B cell (primary cell): ENCODE results near the gene ELFN1. TPM values are rescaled to one million over a fixed set of nuclear protein-coding genes. Genes with fewer than 3 reads are reported as not detected.

Experiments
- ATAC-seq: fragments of 200-7000 bp; cut with Tn5 transposase; one replicate; pipeline ENCODE4 v1.10.0; 2021; ENCODE audit warnings: low read depth, mild to moderate bottlenecking, moderate number of reproducible peaks, moderate library complexity
- CTCF ChIA-PET: fragments of 350-600 bp; sonication (Branson Sonifier 250); formaldehyde crosslinking; loops from one replicate; lab custom pipeline; 2021; ENCODE audit warnings: antibody characterized with exemption, inconsistent platforms; lab: Charles Lee
- POLR2A ChIA-PET: fragments of 350-600 bp; sonication (Branson Sonifier 250); formaldehyde crosslinking; loops from one replicate; lab custom pipeline; 2021; ENCODE audit warnings: antibody characterized with exemption; lab: Charles Lee
- DNase-seq: peaks from one replicate; pipeline ENCODE4 v3.0.0; 2013
- H2AFZ ChIP-seq: 2 replicates; pipeline ENCODE4 v1.6.1; 2012; ENCODE audit warnings: mild to moderate bottlenecking, low read depth, low read length; ENCODE audit not compliant: insufficient read depth, poor library complexity, severe bottlenecking
- H3K27ac ChIP-seq, 2 donors: 1 replicate in 1 of 2; 2 replicates in 1 of 2; pipeline ENCODE4 v1.5.1; 2012 to 2013; ENCODE audit warnings: low read length in 2 of 2, mild to moderate bottlenecking in 2 of 2, moderate library complexity in 1 of 2
- H3K27me3 ChIP-seq, 4 experiments: fragments of 200-600 bp in 1 of 4; sonication (generic) in 1 of 4; replicated peaks in 1 of 4; 1 replicate in 2 of 4; 2 replicates in 2 of 4; pipeline versions ENCODE4 v1.6.1 to v1.7.0; 2013 to 2016; ENCODE audit warnings: low read length in 3 of 4, mild to moderate bottlenecking in 2 of 4, mixed read lengths in 1 of 4, moderate library complexity in 1 of 4; ENCODE audit not compliant: insufficient read depth in 4 of 4, control insufficient read depth in 3 of 4; ENCODE audit errors: control extremely low read depth in 1 of 4
- H3K36me3 ChIP-seq, 2 experiments: replicated peaks in 1 of 2; 1 replicate in 1 of 2; 2 replicates in 1 of 2; pipeline versions ENCODE4 v1.6.1 to v1.7.1; 2013; ENCODE audit warnings: low read length in 1 of 2; ENCODE audit not compliant: insufficient read depth in 2 of 2, control insufficient read depth in 1 of 2; ENCODE audit errors: control extremely low read depth in 1 of 2, extremely low read depth in 1 of 2
- H3K4me1 ChIP-seq, 2 donors: fragments of 200-600 bp in 1 of 2; sonication (generic) in 1 of 2; 1 replicate in 1 of 2; 2 replicates in 1 of 2; pipeline versions ENCODE4 v1.5.1 to v1.6.1; 2013 to 2017; ENCODE audit warnings: low read length in 2 of 2; ENCODE audit not compliant: control insufficient read depth in 2 of 2, insufficient read depth in 2 of 2
- H3K4me2 ChIP-seq: replicated peaks from 2 replicates; pipeline ENCODE3; 2012; ENCODE audit warnings: mild to moderate bottlenecking, low read depth, low read length; ENCODE audit not compliant: poor library complexity, severe bottlenecking
- H3K4me3 ChIP-seq, 5 experiments: fragments of 200-600 bp in 1 of 5; sonication (generic) in 1 of 5; 1 replicate in 3 of 5; 2 replicates in 2 of 5; pipeline versions ENCODE4 v1.5.1 to v1.7.0; 2011 to 2016; ENCODE audit warnings: low read length in 4 of 5, mild to moderate bottlenecking in 4 of 5, low read depth in 2 of 5, control low read depth in 1 of 5, moderate library complexity in 1 of 5; ENCODE audit not compliant: insufficient read depth in 1 of 5; ENCODE audit errors: control extremely low read depth in 1 of 5, extremely low read depth in 1 of 5
- H3K79me2 ChIP-seq: fragments of 200-600 bp; sonication (generic); one replicate; pipeline ENCODE4 v1.6.0; 2016; ENCODE audit warnings: low read length; ENCODE audit not compliant: control insufficient read depth, insufficient read depth
- H3K9ac ChIP-seq: fragments of 200-600 bp; sonication (generic); 2 replicates; pipeline ENCODE4 v1.6.1; 2017; ENCODE audit warnings: mild to moderate bottlenecking, low read length, moderate library complexity
- H3K9me3 ChIP-seq, 3 donors: one replicate each; pipeline versions ENCODE4 v1.6.1 to v1.7.1; 2013; ENCODE audit warnings: low read length in 2 of 3; ENCODE audit not compliant: control insufficient read depth in 2 of 3, insufficient read depth in 1 of 3; ENCODE audit errors: control extremely low read depth in 1 of 3
- H4K20me1 ChIP-seq: 2 replicates; pipeline ENCODE4 v1.6.0; 2012; ENCODE audit warnings: mild to moderate bottlenecking, low read length; ENCODE audit not compliant: insufficient read depth, control insufficient read depth, poor library complexity, severe bottlenecking
- H3K27ac Mint-ChIP-seq: one replicate; pipeline ENCODE4 v1.8.0; 2021; ENCODE audit warnings: mixed read lengths
- H3K27me3 Mint-ChIP-seq: one replicate; pipeline ENCODE4 v1.8.0; 2021; ENCODE audit warnings: mixed read lengths
- H3K4me1 Mint-ChIP-seq: one replicate; pipeline ENCODE4 v1.8.0; 2021; ENCODE audit warnings: mixed read lengths
- H3K4me3 Mint-ChIP-seq: one replicate; pipeline ENCODE4 v1.8.0; 2021; ENCODE audit warnings: mixed read lengths
- H3K9me3 Mint-ChIP-seq: one replicate; pipeline ENCODE4 v1.8.0; 2022; ENCODE audit warnings: mixed read lengths; ENCODE audit not compliant: insufficient read depth
- EZH2 ChIP-seq: IDR thresholded peaks from 2 replicates; pipeline ENCODE4 v1.6.1; 2012; ENCODE audit warnings: borderline replicate concordance, low read depth, mild to moderate bottlenecking, moderate library complexity, low read length; ENCODE audit not compliant: insufficient read depth, poor library complexity, severe bottlenecking
- WGBS: methylation state at CpG from one replicate; pipeline ENCODE4 v1.1.5; 2013; ENCODE audit warnings: missing lambda C conversion rate; ENCODE audit not compliant: insufficient coverage; 5-methylcytosine and 5-hydroxymethylcytosine counted together
- intact Hi-C: fragments of 100-400 bp; cut with micrococcal nuclease; formaldehyde crosslinking; loops from one replicate; pipeline ENCODE4 v1.10.0; 2022
- polyA plus RNA-seq: library from polyadenylated mRNA; depleted of rRNA; stranded (reverse); fragments of >200 nt; gene quantifications from 2 replicates; pipeline ENCODE4 v1.2.3, GENCODE V29; 2012
- total RNA-seq, 2 donors: library from RNA; stranded (reverse); fragments of 120-200 nt in 1 of 2; gene quantifications; 1 replicate in 1 of 2; 2 replicates in 1 of 2; pipeline versions ENCODE4 v1.2.3 to v1.2.4, GENCODE V29; 2013 to 2022
- TF ChIP-seq, protein P1 (sequence below): fragments of 200-600 bp; IDR thresholded peaks from one replicate; pipeline ENCODE4 v1.8.0; 2022; ENCODE audit warnings: antibody characterized with exemption, mild to moderate bottlenecking

The ELFN1 gene
- total and polyA plus RNA-seq, 2 donors (not counting 1 experiment from before 2014, with no cell fraction given): 0.12 TPM; not detected in 1

- WGBS: 90% methylated on average over 20 of the region's 23 CpGs
- Histone ChIP-seq H4K20me1 (no peaks in the 10 kb centered on the region), H2AFZ (no peak overlapping the region), H3K36me3 (no peaks in the 10 kb centered on the region), H3K27me3 (peaks cover 0 to 22% (median 2%) of the 10 kb centered on the region in 4 experiments), H3K4me3 (no peak overlapping the region), H3K27ac (no peak overlapping the region), H3K79me2 (no peaks in the 10 kb centered on the region), H3K4me1 (peaks cover 0 to 3% of the 10 kb centered on the region in 2 donors), H3K4me2 (no peak overlapping the region), H3K9me3 (no peaks in the 10 kb centered on the region), H3K9ac (no peak overlapping the region)
- no peak overlapping the region for H3K27ac Mint-ChIP-seq
- H3K27me3 Mint-ChIP-seq: peaks cover 25% of the 10 kb centered on the region
- ATAC-seq (no peak), DNase-seq (no peak)
- POLR2A ChIA-PET: no interaction called here
- H3K4me3 Mint-ChIP-seq: no peak overlapping the region
- no peaks in the 10 kb centered on the region for H3K9me3 Mint-ChIP-seq
- intact Hi-C loops: no loop called here
- CTCF ChIA-PET: no interaction called here
- H3K4me1 Mint-ChIP-seq: no peaks in the 10 kb centered on the region
- no peak for TF ChIP-seq EZH2
- TF ChIP-seq, protein P1, sequence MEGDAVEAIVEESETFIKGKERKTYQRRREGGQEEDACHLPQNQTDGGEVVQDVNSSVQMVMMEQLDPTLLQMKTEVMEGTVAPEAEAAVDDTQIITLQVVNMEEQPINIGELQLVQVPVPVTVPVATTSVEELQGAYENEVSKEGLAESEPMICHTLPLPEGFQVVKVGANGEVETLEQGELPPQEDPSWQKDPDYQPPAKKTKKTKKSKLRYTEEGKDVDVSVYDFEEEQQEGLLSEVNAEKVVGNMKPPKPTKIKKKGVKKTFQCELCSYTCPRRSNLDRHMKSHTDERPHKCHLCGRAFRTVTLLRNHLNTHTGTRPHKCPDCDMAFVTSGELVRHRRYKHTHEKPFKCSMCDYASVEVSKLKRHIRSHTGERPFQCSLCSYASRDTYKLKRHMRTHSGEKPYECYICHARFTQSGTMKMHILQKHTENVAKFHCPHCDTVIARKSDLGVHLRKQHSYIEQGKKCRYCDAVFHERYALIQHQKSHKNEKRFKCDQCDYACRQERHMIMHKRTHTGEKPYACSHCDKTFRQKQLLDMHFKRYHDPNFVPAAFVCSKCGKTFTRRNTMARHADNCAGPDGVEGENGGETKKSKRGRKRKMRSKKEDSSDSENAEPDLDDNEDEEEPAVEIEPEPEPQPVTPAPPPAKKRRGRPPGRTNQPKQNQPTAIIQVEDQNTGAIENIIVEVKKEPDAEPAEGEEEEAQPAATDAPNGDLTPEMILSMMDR: no peak
Measured at GRCh38 chr7:1644341-1645070, 25.6 kb upstream of the ELFN1 start.

DNA sequence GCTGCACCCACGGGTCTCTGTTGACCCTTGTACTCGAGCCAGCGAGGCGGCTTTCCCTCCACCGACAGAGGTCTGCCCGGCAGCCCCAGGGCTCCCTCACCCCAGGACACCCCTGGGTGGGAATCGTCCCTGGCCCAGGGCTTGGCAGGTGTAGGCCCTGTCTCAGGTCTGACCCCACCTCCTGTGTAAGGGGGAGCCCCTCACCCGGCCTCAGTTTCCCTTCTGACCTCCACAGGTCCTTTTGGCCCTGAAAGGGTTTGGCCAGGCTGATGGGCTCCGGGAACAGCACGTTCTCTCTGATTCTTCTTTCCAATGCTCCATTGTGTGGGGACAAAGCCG is 25.0 kb upstream of the ELFN1 start:
- Histone ChIP-seq H3K9me3 (no peaks in the 10 kb centered on the region), H3K4me1 (peaks cover 0 to 3% of the 10 kb centered on the region in 2 donors), H3K4me3 (no peak overlapping the region), H3K27me3 (peaks cover 0 to 22% (median 2%) of the 10 kb centered on the region in 4 experiments), H3K4me2 (no peak overlapping the region), H4K20me1 (no peaks in the 10 kb centered on the region), H3K27ac (no peak overlapping the region), H3K9ac (no peak overlapping the region), H3K79me2 (no peaks in the 10 kb centered on the region), H2AFZ (no peak overlapping the region), H3K36me3 (no peaks in the 10 kb centered on the region)
- Mint-ChIP-seq H3K27me3 (peaks cover 25% of the 10 kb centered on the region), H3K9me3 (no peaks in the 10 kb centered on the region), H3K4me1 (no peaks in the 10 kb centered on the region), H3K4me3 (no peak overlapping the region), H3K27ac (no peak overlapping the region)
- ATAC-seq: no peak
- DNase-seq: no peak
- intact Hi-C loops: no loop called here
- CTCF ChIA-PET: no interaction called here
- TF ChIP-seq EZH2: no peak
- TF ChIP-seq, protein P1: no peak
- 85% methylated on average over 11 of the region's 11 CpGs for WGBS
- POLR2A ChIA-PET: no interaction called here
